ENCODE measurements around the gene HTR2C.

HTR2C gene

GRCh38 chrX:114903618-114904017 lies 319.7 kb downstream of the HTR2C start:
- ATAC-seq: no peak
- TF ChIP-seq ISL1 (CRISPR knock-in tag; IDR thresholded peaks at IDR 0.05) (no peak), ZFP3 (CRISPR knock-in tag; IDR thresholded peaks at IDR 0.05) (no peak), ESRRG (CRISPR knock-in tag; IDR thresholded peaks at IDR 0.05) (no peak), RARB (CRISPR knock-in tag; IDR thresholded peaks at IDR 0.05) (no peak), OSR1 (CRISPR knock-in tag; IDR thresholded peaks at IDR 0.05) (no peak), ARNTL (CRISPR knock-in tag; IDR thresholded peaks at IDR 0.05; ENCODE audit: borderline replicate concordance, low read depth) (no peak), SNAI2 (CRISPR knock-in tag; IDR thresholded peaks at IDR 0.05) (no peak), CSDC2 (CRISPR knock-in tag; IDR thresholded peaks at IDR 0.05) (no peak), TOX (CRISPR knock-in tag; IDR thresholded peaks at IDR 0.05; ENCODE audit: borderline replicate concordance) (no peak), TCF4 (CRISPR knock-in tag; IDR thresholded peaks at IDR 0.05; ENCODE audit: borderline replicate concordance) (no peak), BACH2 (CRISPR knock-in tag; IDR thresholded peaks at IDR 0.05; ENCODE audit: borderline replicate concordance) (no peak)

DNA sequence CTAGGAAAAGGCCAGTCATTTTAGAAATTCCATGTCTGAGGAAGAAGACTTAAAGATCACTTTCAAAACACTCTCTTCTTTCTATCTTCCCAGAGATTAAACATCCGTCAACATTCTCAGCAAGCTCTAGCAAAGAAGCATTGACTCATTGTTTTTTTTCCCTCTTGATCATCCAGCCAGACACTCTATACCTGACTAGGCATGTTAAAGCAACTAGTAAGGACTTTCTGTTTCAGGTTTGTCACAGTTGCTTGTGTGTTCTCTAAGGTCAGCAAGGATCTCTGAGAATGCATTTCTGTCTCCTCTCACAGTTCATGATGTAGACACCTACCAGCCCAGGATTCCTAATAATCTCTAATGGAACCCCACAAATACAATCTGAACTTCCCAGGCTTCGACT lies 321.4 kb downstream of the HTR2C start:
- TF ChIP-seq ZNF70 (CRISPR knock-in tag; IDR thresholded peaks at IDR 0.05) (no peak), ZNF8 (CRISPR knock-in tag; IDR thresholded peaks at IDR 0.05) (no peak), OSR1 (CRISPR knock-in tag; IDR thresholded peaks at IDR 0.05) (no peak), RARB (CRISPR knock-in tag; IDR thresholded peaks at IDR 0.05) (no peak), CREB5 (CRISPR knock-in tag; IDR thresholded peaks at IDR 0.05; ENCODE audit: low read depth) (no peak), TOX (CRISPR knock-in tag; IDR thresholded peaks at IDR 0.05; ENCODE audit: borderline replicate concordance) (no peak), ZC3H10 (CRISPR knock-in tag; IDR thresholded peaks at IDR 0.05) (no peak), CSDC2 (CRISPR knock-in tag; IDR thresholded peaks at IDR 0.05) (no peak), ZFP30 (CRISPR knock-in tag; IDR thresholded peaks at IDR 0.05) (no peak), BACH2 (CRISPR knock-in tag; IDR thresholded peaks at IDR 0.05; ENCODE audit: borderline replicate concordance) (no peak), TCF4 (CRISPR knock-in tag; IDR thresholded peaks at IDR 0.05; ENCODE audit: borderline replicate concordance) (no peak), ESRRG (CRISPR knock-in tag; IDR thresholded peaks at IDR 0.05) (no peak), GLIS3 (CRISPR knock-in tag; IDR thresholded peaks at IDR 0.05) (no peak), PPARA (CRISPR knock-in tag; IDR thresholded peaks at IDR 0.05; ENCODE audit: borderline replicate concordance) (no peak), PATZ1 (CRISPR knock-in tag; IDR thresholded peaks at IDR 0.05; ENCODE audit: borderline replicate concordance) (no peak)
- TF ChIP-seq, protein P1, sequence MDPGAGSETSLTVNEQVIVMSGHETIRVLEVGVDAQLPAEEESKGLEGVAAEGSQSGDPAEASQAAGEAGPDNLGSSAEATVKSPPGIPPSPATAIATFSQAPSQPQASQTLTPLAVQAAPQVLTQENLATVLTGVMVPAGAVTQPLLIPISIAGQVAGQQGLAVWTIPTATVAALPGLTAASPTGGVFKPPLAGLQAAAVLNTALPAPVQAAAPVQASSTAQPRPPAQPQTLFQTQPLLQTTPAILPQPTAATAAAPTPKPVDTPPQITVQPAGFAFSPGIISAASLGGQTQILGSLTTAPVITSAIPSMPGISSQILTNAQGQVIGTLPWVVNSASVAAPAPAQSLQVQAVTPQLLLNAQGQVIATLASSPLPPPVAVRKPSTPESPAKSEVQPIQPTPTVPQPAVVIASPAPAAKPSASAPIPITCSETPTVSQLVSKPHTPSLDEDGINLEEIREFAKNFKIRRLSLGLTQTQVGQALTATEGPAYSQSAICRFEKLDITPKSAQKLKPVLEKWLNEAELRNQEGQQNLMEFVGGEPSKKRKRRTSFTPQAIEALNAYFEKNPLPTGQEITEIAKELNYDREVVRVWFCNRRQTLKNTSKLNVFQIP (CRISPR knock-in tag; IDR thresholded peaks at IDR 0.05; ENCODE audit: borderline replicate concordance, low read depth): no peak
- no peak for ATAC-seq

GRCh38 chrX:114906984-114907510 lies 323.2 kb downstream of the HTR2C start:
- TF ChIP-seq CREB5 (CRISPR knock-in tag; IDR thresholded peaks at IDR 0.05; ENCODE audit: low read depth) (no peak), TOX (CRISPR knock-in tag; IDR thresholded peaks at IDR 0.05; ENCODE audit: borderline replicate concordance) (no peak), TSHZ2 (CRISPR knock-in tag; IDR thresholded peaks at IDR 0.05) (no peak), TCF4 (CRISPR knock-in tag; IDR thresholded peaks at IDR 0.05; ENCODE audit: borderline replicate concordance) (no peak), PPARA (CRISPR knock-in tag; IDR thresholded peaks at IDR 0.05; ENCODE audit: borderline replicate concordance) (no peak), BACH2 (CRISPR knock-in tag; IDR thresholded peaks at IDR 0.05; ENCODE audit: borderline replicate concordance) (no peak), GLIS3 (CRISPR knock-in tag; IDR thresholded peaks at IDR 0.05) (no peak), CSDC2 (CRISPR knock-in tag; IDR thresholded peaks at IDR 0.05) (no peak), ZC3H10 (CRISPR knock-in tag; IDR thresholded peaks at IDR 0.05) (no peak), ZNF70 (CRISPR knock-in tag; IDR thresholded peaks at IDR 0.05) (no peak), ZNF565 (CRISPR knock-in tag; conservative IDR thresholded peaks at IDR 0.05; ENCODE audit: low read depth) (no peak), OSR1 (CRISPR knock-in tag; IDR thresholded peaks at IDR 0.05) (no peak), ISL1 (CRISPR knock-in tag; IDR thresholded peaks at IDR 0.05) (no peak), ZFP3 (CRISPR knock-in tag; IDR thresholded peaks at IDR 0.05) (no peak), ZNF8 (CRISPR knock-in tag; IDR thresholded peaks at IDR 0.05) (no peak), CSRNP3 (CRISPR knock-in tag; IDR thresholded peaks at IDR 0.05) (no peak)
- TF ChIP-seq, protein P1 (CRISPR knock-in tag; IDR thresholded peaks at IDR 0.05; ENCODE audit: borderline replicate concordance, low read depth): no peak
- ATAC-seq: no peak

All from SK-N-SH treated with all-trans-retinoic acid at 6 μM for 48 hours (cell line).